Cardiac fibroblast (primary cell): ENCODE data around the gene EIF4G3.
A peak's percentile ranks its signal among the peaks of the same experiment; 100 is the strongest.

Experiments used
- DNase-seq, 2 donors: peaks; one replicate each; pipeline versions ENCODE4 v3.0.0 to v3.0.0-alpha.2; 2010; ENCODE audit warnings: low read depth in 2 of 2
- H3K4me3 ChIP-seq, 2 donors: replicated peaks in 1 of 2; 1 replicate in 1 of 2; 2 replicates in 1 of 2; pipeline ENCODE4 v1.5.1; 2011; ENCODE audit warnings: low read depth in 2 of 2, low read length in 2 of 2, mild to moderate bottlenecking in 2 of 2, moderate library complexity in 1 of 2
- CTCF ChIP-seq: IDR thresholded peaks from one replicate; pipeline ENCODE4 v1.5.1; 2011; ENCODE audit warnings: low read depth, mild to moderate bottlenecking, low read length, inconsistent platforms

EIF4G3 gene

GRCh38 chr1:20887246-20887645 is 289.5 kb downstream of the EIF4G3 start:
- DNase-seq, result no peak
- no peak overlapping the region for H3K4me3 ChIP-seq
- TF ChIP-seq CTCF, result no peak

GRCh38 chr1:20885121-20885520 is 291.6 kb downstream of the EIF4G3 start:
- TF ChIP-seq CTCF, result no peak
- peak in 1 of 2 donors; percentile 33 for DNase-seq
- H3K4me3 ChIP-seq, result no peak overlapping the region

- peak in 1 of 2 donors; percentile 30 for DNase-seq
These were observed 292.2 kb downstream of the EIF4G3 start for GRCh38 chr1:20884513-20884912.

DNA sequence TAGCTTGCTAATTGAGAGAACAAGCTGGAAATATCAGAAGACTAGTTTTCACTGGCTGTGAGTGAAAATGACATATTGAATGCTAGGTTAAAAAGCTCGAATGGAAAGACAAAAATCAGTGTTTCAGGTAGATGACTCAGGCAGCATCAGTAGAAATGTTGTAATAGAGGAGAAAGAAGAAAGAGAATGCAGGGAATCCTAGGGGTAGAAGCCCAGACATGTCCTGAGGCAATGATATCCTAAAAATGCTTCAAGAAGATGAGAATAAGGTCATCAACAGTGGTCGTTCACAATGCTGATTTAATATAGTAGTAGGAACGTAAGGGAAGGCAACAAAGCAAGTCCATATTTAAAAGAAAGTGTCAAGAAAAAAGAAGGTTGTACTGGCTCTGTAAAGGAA is 292.9 kb downstream of the EIF4G3 start:
- no peak overlapping the region for H3K4me3 ChIP-seq
- peak in 1 of 2 donors; percentile 34 for DNase-seq
- TF ChIP-seq CTCF, result no peak

More at GRCh38 chr1:20884513-20884912, 292.2 kb downstream of the EIF4G3 start:
- H3K4me3 ChIP-seq, result no peak overlapping the region
- TF ChIP-seq CTCF, result no peak

- no peak overlapping the region for H3K4me3 ChIP-seq
- TF ChIP-seq CTCF, result no peak
- DNase-seq, result no peak
These were observed 293.9 kb downstream of the EIF4G3 start for GRCh38 chr1:20882837-20883236.

GRCh38 chr1:20878799-20879198 is 297.9 kb downstream of the EIF4G3 start:
- H3K4me3 ChIP-seq, result no peak overlapping the region
- DNase-seq, result no peak
- TF ChIP-seq CTCF, result no peak
